Esophagus mucosa (tissue), 1 donor: ENCODE data around the gene SHOX. TPM values are rescaled to one million over a fixed set of nuclear protein-coding genes. Genes with fewer than 3 reads are reported as not detected.
"Not testable (repeated sequence)": the region's sequence is repeated elsewhere in the genome, so short reads cannot be mapped to it uniquely, and the experiment has no call there.

Experiments used
- ATAC-seq: fragments of 200-7000 bp; cut with Tn5 transposase; one replicate; pipeline ENCODE4 v1.9.1; 2020
- total RNA-seq: library from RNA; stranded (reverse); gene quantifications from one replicate; pipeline ENCODE4 v1.2.4, GENCODE V29; 2023
- donor health status: DM: yes; HTN: yes; CAD: no.

Gene SHOX
- total RNA-seq, 1 donor from 2014 or later: not detected

GRCh38 chrX:638482-639131 is 8.0 kb downstream of the SHOX start:
- no peak for ATAC-seq

DNA sequence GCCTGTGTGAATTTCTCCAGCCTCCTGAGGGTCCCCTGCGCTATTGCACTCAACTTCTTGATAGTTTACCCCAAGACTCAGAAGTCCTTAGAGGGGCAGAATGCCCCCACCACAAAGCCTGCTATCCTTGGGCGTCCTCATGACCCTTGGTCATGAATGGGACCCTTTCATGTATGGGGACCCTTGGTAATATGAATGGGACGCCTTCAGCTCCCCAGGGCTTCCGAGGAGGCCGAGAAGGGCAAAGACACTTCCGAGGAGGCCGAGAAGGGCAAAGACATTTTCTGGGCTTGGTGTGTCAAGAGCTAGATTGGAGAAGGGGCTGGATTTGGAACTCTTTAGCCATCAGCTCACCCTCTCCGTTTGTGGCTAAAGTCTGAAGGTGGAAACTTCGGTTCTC is 8.6 kb downstream of the SHOX start:
- ATAC-seq: no peak

- no peak for ATAC-seq
Measured at GRCh38 chrX:640641-641040, 10.1 kb downstream of the SHOX start.

DNA sequence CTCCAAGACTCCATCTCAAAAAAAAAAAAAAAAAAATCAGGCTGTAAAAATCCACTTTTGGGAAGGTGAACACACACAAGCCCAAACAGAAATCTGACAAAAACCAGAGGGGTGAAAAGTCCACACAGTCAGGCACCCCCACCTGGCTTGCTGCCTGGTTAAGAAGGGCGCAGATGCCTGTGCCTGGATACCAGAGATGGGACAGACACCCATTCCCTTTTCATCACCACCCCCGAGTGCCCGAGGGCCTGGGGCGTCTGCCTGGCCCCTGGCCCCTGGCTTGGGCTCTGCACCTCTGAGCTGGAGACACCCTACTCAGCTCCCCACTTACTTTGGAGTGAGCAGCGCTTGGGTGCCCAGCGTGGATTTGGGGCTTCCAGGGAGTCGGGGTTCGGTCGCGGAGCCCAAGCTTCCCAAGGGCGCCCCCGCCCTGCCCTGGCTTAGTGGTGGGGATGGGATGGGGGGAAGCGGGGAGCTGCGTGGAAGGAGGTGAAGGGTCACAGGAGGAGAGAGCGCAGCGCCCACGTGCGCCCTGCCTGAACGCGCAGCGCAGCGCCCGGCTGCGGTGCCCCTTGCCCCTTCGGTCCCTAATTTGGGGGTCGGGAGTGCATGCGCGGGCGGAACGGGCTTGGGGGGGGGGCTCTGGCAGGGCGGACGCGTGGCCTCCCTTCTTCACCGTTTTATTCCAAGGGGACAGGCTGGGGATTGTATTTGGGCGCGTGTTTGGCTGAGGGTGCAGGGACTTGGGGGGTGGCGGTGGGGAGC is 11.3 kb downstream of the SHOX start:
- no peak for ATAC-seq

- ATAC-seq: no peak
Measured at GRCh38 chrX:642436-643240, 12.0 kb downstream of the SHOX start.

DNA sequence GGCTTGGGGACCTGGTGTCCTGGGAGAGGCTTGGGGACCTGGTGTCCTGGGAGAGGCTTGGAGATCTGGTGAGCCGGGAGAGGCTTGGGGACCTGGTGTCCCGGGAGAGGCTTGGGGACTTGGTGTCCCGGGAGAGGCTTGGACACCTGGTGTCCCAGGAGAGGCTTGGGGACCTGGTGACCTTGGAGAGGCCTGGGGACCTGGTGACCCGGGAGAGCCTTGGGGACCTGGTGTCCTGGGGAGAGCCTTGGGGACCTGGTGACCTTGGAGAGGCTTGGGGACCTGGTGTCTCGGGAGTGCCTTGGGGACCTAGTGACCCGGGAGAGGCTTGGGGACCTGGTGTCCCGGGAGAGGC is 12.6 kb downstream of the SHOX start:
- ATAC-seq: no peak

GRCh38 chrX:643911-644303 is 13.3 kb downstream of the SHOX start:
- ATAC-seq: no peak

DNA sequence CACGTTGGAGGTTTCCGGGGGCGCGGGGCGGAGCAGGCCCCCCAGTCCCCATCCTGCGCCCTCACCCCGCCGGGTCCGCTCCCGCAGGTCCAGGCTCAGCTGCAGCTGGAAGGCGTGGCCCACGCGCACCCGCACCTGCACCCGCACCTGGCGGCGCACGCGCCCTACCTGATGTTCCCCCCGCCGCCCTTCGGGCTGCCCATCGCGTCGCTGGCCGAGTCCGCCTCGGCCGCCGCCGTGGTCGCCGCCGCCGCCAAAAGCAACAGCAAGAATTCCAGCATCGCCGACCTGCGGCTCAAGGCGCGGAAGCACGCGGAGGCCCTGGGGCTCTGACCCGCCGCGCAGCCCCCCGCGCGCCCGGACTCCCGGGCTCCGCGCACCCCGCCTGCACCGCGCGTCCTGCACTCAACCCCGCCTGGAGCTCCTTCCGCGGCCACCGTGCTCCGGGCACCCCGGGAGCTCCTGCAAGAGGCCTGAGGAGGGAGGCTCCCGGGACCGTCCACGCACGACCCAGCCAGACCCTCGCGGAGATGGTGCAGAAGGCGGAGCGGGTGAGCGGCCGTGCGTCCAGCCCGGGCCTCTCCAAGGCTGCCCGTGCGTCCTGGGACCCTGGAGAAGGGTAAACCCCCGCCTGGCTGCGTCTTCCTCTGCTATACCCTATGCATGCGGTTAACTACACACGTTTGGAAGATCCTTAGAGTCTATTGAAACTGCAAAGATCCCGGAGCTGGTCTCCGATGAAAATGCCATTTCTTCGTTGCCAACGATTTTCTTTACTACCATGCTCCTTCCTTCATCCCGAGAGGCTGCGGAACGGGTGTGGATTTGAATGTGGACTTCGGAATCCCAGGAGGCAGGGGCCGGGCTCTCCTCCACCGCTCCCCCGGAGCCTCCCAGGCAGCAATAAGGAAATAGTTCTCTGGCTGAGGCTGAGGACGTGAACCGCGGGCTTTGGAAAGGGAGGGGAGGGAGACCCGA is 14.0 kb downstream of the SHOX start:
- ATAC-seq: no peak

DNA sequence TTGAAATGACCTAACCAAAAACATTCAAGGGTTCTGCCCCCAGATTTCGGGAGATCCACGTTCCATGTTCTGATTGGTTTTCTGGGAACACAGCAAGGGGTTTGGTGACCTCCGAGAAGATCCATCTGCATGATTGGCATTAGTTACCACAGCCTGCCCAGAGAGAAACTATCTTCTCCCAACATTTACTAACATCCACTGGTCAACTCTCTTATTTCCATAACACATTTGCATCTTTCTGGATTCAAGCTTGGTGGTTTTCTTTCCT is 15.6 kb downstream of the SHOX start:
- ATAC-seq: no peak

GRCh38 chrX:646796-647195 is 16.2 kb downstream of the SHOX start:
- ATAC-seq: no peak

- no peak for ATAC-seq
Measured at GRCh38 chrX:649166-649565, 18.6 kb downstream of the SHOX start.

- no peak for ATAC-seq
Measured at GRCh38 chrX:650324-650723, 19.7 kb downstream of the SHOX start.

GRCh38 chrX:650811-651210 is 20.2 kb downstream of the SHOX start:
- no peak for ATAC-seq

DNA sequence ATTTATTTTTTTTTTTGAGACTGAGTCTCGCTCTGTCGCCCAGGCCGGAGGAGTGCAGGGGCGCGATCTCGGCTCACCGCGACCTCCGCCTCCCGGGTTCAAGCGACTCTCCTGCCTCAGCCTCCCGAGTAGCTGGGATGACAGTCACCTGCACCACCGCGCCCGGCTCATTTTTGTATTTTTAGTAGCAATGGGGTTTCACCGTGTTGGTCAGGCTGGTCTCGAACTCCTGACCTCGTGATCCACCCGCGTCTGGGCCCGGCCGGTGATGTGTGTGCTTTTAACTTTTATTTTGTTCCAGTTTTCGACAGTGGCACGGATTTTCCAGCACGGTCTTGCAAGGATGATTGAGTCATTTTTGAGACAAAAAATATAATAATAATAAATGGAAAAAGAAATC is 21.3 kb downstream of the SHOX start:
- not testable (repeated sequence) for ATAC-seq

- ATAC-seq: no peak
Measured at GRCh38 chrX:652341-652741, 21.8 kb downstream of the SHOX start.

DNA sequence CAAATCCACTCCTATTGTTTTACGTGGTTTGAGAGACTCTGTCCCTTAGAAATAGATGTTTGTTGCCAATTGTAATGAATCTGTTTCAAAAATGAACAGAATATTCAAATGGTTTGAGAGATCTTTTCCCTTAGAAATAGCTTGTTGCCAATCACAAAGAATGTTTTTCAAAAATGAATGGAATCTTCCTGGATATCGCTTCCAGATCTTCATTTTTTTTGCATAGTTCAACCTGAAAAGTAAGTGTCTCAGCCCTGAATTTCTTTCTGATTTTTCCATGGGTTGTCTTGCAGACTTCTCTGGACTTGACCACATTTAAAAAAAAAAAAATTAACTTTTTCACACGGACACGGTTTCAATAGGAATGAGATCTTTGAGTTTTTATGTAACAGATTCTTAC is 22.7 kb downstream of the SHOX start:
- no peak for ATAC-seq

GRCh38 chrX:661154-661553 is 30.6 kb downstream of the SHOX start:
- no peak for ATAC-seq

GRCh38 chrX:662126-662525 is 31.5 kb downstream of the SHOX start:
- ATAC-seq: no peak

DNA sequence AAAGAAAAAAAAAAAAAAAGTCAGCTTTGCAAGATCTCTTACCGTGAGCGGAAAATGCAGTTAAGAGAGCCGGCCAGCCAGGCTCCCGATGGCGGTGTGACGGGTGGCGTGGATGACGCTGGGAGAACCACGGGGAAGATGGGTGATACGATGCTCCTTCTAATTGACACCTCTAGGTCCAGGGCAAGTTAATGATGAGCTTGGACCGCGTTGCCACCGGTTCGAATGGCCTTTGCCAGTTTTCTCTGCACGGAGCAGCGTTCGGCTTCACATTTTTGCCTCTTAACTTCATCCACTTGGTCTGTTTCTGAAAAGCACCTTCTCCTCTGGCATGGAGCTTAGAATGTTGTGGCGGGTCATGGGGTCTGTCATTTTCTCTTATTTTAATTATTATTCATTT is 33.2 kb downstream of the SHOX start:
- ATAC-seq: no peak

GRCh38 chrX:666762-667720 is 36.5 kb downstream of the SHOX start:
- ATAC-seq: no peak

DNA sequence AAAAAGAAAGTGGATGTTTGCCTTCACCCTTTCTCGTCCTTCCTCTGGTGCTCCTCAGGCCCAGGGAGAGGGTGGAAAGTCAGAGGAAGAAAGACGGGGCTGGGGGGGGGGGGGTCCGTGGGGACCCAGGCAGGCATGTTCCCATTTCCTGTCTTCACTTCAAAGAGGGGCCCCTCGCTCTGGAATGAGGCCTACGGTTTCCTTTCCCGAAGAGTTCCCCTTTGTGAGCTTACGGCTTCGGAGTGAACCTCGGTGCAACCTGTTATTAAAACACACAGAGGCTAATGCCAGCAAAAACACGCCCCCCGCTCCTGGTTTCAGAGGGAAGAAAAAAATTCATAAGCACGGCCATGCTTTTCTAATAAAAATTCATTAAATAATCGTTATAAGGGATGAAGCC is 40.1 kb downstream of the SHOX start:
- ATAC-seq: no peak

- no peak for ATAC-seq
Measured at GRCh38 chrX:672931-673330, 42.3 kb downstream of the SHOX start.
